COLO668 (cell line): ENCODE measurements around the gene DENND6B.
"Not testable (repeated sequence)": the region's sequence is repeated elsewhere in the genome, so short reads cannot be mapped to it uniquely, and the experiment has no call there.

Source experiments
- DNase-seq: peaks from one replicate; lab custom pipeline; 2025; ENCODE audit not compliant: unreplicated experiment; lab: John Stamatoyannopoulos, UW

Gene DENND6B

DNA sequence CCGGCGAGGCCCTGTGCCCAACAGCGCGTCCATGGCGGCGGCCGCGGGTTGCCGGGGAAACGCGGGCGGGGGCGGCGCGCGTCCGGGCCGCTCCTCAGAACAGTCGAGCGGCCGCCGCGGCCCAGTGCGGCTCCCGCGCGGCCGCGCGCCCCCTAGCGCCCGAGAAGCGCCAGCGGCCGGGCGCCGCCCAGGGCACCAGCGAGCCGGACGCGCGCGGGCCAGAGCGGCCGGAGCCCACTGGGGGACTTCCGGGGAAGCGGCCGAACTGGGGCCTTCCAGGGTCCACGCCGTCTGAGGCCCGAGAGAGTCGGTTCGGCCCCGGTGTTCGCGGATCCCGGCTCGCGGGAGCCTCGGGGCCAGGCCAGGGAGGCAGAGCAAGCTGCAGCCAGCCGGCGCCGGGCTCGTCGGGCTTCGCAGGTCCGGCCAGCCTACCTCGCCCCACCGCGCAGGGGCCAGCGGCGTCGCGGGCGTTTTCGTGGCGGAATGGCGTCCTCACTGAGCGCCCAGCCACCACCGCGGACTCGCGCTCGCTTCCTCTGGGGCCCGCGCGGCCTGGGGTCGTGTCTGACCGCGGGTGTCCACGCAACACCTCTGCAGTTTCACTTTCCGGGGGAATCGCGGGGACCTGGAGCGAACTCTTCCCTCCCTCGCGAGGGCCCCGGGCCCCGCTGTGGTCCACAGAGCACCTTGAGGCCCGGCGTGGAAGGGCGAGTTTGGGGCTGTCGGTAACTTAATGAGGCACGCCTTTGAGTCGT is at the start of gene DENND6B:
TSS of gene DENND6B (minus strand) at position 57 of the 755 bp plus-strand sequence. CDS start at position 33, 24 bp downstream.
- DNase-seq = peak; percentile 94

GRCh38 chr22:50376085-50376651 is 49.4 kb upstream of the DENND6B start:
- no peak for DNase-seq

DNA sequence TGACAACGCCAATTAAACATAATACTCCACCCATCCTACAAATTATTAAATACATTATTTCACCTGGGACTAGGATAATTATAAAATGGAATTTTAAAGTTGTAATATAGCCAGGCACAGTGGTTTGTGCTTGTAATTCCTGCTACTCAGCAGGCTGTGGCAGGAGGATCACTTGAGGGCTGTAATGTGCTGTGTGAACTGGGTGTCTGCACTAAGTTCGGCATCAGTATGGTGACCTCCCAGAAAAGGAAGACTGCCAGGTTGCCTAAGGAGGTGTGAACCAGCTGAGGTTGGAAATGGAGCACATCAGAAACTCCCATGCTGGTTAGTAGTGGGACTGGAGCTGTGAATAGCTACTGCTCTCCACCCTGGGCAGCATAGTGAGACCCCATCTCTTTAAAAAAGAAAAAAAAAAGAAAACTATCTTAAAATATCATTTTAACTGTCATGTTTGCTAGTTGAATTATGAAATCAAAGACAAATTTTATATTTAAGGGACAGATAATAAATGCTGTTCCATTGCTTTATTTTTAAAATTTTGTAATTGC is 44.4 kb upstream of the DENND6B start:
- no peak for DNase-seq

GRCh38 chr22:50367778-50368500 is 41.1 kb upstream of the DENND6B start:
- no peak for DNase-seq

DNA sequence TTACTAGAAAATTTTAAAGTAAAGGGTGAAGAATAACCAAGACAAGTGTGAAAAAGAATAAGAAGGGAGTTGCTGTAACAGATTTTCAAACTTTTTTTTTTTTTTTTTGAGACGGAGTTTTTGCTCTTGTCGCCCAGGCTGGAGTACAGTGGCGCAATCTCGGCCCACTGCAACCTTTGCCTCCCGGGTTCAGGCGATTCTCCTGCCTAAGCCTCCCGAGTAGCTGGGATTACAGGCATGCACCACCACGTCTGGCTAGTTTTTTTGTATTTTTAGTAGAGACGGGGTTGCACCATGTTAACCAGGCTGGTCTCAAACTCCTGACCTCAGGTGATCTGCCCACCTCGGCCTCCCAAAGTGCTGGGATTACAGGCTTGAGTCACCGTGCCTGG is 37.0 kb upstream of the DENND6B start:
- DNase-seq = not testable (repeated sequence)

GRCh38 chr22:50363166-50363802 is 36.5 kb upstream of the DENND6B start:
- no peak for DNase-seq

GRCh38 chr22:50361688-50362087 is 34.9 kb upstream of the DENND6B start:
- no peak for DNase-seq

GRCh38 chr22:50361222-50361621 is 34.4 kb upstream of the DENND6B start:
- DNase-seq = no peak

DNA sequence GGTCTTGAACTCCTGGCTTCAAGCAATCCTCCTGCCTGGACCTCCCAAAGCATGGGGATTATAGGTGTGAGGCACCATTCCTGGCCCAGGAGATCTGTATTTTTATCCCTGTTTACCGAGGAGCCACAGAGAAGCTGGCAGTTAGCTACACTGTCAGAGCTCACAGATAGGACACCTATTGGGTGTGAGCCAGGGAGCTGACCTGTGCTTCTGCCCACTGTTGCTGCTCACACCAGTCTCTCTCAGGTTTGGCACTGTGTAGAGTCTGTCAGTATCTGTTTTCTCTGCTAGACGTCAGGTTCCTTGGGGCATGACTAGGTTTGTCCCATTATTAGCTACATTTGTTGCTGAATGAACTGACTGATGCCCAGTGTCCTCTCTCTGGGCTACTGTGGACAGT is 33.8 kb upstream of the DENND6B start:
- no peak for DNase-seq

- no peak for DNase-seq
Measured at GRCh38 chr22:50357756-50358155, 30.9 kb upstream of the DENND6B start.

GRCh38 chr22:50357222-50357621 is 30.4 kb upstream of the DENND6B start:
- no peak for DNase-seq

DNA sequence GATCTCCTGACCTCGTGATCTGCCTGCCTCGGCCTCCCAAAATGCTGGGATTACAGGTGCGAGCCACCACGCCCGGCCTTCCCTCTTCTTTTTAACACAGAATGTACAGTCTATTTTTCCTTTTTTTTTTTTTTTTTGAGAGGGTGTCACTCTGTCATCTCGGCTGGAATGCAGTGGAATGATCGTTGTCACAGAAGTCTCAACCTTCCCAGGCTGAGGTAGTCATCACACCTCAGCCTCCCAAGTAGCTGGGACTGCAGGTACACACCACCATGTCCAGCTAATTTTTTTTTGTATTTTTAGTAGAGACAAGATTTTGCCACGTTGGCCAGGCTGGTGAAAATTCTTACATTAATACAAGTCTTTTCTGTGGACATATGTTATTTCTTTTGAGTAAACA is 29.4 kb upstream of the DENND6B start:
- DNase-seq = no peak

- DNase-seq = no peak
Measured at GRCh38 chr22:50348058-50348457, 21.2 kb upstream of the DENND6B start.

GRCh38 chr22:50347157-50347556 is 20.3 kb upstream of the DENND6B start:
- no peak for DNase-seq

- no peak for DNase-seq
Measured at GRCh38 chr22:50346470-50346869, 19.7 kb upstream of the DENND6B start.

DNA sequence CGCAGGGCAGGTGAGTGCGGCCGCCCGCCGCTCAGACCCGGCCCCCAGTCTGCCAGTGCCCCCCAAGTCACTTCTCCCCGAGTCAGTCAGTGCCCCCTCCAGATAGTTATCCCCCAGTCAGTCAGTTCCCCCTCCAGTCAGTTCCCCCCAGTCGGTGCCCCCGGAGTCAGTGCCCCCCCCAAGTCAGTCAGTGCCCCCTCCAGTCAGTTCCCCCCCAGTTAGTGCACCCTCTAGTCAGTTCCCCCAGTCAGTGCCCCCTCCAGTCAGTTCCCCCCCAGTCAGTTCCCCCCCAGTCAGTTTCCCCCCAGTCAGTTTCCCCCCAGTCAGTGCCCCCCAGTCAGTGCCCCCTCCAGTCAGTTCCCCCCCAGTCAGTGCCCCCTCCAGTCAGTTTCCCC is 16.7 kb upstream of the DENND6B start:
- no peak for DNase-seq

- peak; percentile 89 for DNase-seq
Measured at GRCh38 chr22:50342651-50343540, 16.1 kb upstream of the DENND6B start, which contains the start of gene PPP6R2. Gene PPP6R2, plus strand, starts transcription at chr22:50343327. Its CDS starts 50,582 bp downstream, at chr22:50393909.

- peak; percentile 90 for DNase-seq
Measured at GRCh38 chr22:50341977-50342650, 15.3 kb upstream of the DENND6B start.
